ENCODE results near the gene XPO5.
A peak's percentile ranks its signal among the peaks of the same experiment; 100 is the strongest.
"Not testable (repeated sequence)": the region's sequence is repeated elsewhere in the genome, so short reads cannot be mapped to it uniquely, and the experiment has no call there.

XPO5 gene

DNA sequence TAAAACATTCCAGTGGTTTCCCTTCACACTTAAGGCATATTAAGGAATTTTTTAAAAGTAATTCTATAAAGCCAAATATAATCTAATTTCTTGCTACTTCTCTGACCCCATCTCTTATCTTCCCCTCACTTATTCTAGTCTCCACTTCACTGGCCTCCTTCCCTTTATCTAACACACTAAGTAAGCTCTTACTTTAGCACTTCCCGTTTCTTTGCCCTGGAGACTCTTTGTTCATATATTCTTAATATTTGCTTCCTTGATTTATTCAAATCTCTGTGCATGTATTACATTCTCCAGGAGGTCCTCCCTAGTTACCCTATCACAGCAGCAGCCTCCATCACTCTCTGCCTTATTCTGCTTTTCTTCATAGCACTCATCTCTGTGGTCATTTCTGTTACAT, 33.0 kb upstream of the XPO5 start:
- TF ChIP-seq, protein P1, sequence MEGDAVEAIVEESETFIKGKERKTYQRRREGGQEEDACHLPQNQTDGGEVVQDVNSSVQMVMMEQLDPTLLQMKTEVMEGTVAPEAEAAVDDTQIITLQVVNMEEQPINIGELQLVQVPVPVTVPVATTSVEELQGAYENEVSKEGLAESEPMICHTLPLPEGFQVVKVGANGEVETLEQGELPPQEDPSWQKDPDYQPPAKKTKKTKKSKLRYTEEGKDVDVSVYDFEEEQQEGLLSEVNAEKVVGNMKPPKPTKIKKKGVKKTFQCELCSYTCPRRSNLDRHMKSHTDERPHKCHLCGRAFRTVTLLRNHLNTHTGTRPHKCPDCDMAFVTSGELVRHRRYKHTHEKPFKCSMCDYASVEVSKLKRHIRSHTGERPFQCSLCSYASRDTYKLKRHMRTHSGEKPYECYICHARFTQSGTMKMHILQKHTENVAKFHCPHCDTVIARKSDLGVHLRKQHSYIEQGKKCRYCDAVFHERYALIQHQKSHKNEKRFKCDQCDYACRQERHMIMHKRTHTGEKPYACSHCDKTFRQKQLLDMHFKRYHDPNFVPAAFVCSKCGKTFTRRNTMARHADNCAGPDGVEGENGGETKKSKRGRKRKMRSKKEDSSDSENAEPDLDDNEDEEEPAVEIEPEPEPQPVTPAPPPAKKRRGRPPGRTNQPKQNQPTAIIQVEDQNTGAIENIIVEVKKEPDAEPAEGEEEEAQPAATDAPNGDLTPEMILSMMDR (IDR thresholded peaks at IDR 0.05; ENCODE audit: borderline replicate concordance, control extremely low read depth, extremely low read depth, insufficient read depth, missing control alignments) = no peak
- DNase-seq (ENCODE audit: low spot score) = no peak
- in situ Hi-C loops (cut with MboI; ENCODE audit: low sequenced_read_pairs, unreplicated experiment) = no loop called here

DNA sequence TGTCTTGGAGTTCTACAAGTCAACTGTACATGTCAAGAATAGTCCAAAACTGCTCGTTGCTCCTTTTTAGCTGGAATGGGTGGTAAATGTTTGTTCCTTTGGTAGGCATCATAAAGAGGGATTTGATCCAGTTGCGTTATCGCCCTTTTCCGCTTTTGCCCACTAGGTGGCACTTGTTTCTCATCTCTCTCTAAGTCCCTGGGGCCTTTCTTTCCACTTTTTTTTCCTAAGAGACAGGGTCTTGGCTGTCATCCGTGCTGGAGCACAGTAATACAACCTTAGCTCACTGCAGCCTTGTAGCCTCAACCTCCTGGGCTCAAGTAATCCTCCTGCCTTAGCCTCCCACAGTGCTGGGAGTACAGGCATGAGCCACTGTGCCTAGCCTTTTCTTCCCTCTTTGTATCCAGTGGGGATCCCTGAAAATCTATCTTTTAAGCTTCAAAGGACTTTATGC, 32.5 kb upstream of the XPO5 start:
- peak; percentile 63 for DNase-seq (ENCODE audit: low spot score)
- TF ChIP-seq, protein P1 (IDR thresholded peaks at IDR 0.05; ENCODE audit: borderline replicate concordance, control extremely low read depth, extremely low read depth, insufficient read depth, missing control alignments) = peak; percentile 70
- in situ Hi-C loops (cut with MboI; ENCODE audit: low sequenced_read_pairs, unreplicated experiment) = no loop called here

DNA sequence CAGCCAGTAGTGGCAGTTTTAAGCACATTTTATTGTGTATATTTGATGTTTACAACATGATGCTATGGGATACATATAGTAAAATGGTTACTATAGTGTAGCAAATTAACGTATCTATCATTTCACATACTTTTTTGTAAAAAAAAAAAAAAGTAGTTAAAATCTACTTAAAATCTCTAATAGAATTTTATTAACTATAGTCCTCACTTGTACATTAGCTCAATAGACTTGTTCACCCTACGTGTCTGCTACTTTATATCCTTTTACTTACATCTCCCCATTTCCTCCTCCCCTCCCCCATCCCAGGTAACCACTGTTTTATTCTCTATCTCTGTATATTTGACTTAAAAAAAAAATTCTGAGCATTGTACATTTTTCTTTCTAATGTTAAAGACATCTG, 30.2 kb upstream of the XPO5 start:
- in situ Hi-C loops (cut with MboI; ENCODE audit: low sequenced_read_pairs, unreplicated experiment) = no loop called here
- no peak for DNase-seq (ENCODE audit: low spot score)
- TF ChIP-seq, protein P1 (IDR thresholded peaks at IDR 0.05; ENCODE audit: borderline replicate concordance, control extremely low read depth, extremely low read depth, insufficient read depth, missing control alignments) = no peak

DNA sequence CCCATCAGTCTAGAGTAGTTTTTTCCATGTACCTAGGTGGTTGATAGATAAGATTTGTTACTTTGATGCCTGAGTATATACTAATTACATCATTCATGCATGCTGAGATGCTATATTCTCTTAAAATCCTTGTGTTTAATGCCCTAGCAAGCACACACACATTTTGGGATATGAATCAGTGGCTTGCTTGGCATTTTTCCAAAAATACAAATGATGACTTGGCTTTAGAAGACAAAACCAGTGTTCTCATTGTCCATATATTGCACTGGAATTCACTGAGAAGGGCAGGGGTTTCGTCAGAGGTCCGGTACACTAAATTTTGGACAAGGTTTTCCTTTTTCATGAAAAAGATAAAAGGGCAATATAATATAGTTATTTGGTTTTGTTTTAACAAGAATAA, 28.3 kb upstream of the XPO5 start:
- in situ Hi-C loops (cut with MboI; ENCODE audit: low sequenced_read_pairs, unreplicated experiment) = no loop called here
- TF ChIP-seq, protein P1 (IDR thresholded peaks at IDR 0.05; ENCODE audit: borderline replicate concordance, control extremely low read depth, extremely low read depth, insufficient read depth, missing control alignments) = no peak
- no peak for DNase-seq (ENCODE audit: low spot score)

DNA sequence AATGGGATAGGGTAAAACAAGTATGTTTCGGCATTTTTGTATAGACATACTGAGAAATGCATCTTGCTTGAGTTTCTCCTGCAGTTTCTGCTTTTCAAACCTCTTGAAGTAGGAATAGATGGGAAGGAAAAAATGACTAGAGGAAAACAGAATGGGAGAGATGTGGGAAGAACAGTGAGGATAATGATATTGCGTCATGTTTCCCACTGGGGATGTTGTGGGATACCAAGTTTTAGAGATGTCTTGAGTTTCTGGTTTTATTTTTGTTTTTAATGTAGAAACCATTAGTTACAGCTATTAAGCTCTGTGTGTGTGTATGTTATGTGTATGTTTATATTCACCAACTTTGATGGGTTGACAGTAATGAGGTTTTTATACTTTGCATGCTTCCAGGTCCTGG, 24.8 kb upstream of the XPO5 start:
- no peak for DNase-seq (ENCODE audit: low spot score)
- TF ChIP-seq, protein P1 (IDR thresholded peaks at IDR 0.05; ENCODE audit: borderline replicate concordance, control extremely low read depth, extremely low read depth, insufficient read depth, missing control alignments) = no peak
- in situ Hi-C loops (cut with MboI; ENCODE audit: low sequenced_read_pairs, unreplicated experiment) = no loop called here

DNA sequence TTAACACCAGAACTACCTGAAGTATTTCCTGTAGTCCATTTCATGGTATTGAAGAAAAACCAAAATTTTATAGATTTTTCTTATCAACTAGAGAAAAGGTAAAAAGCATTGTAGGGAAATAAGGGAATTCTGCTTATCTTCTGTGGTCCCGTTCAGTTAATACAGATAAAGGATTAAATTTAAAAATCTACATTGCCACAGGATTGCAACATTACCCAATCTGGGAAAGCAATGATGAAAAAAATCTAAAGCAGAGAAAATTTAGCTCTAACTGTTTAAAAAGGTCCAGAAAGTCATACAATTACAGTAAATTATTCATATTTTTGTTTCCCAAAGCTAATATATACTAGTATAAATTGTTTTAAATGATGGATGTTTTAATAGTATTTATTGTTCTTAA, 18.1 kb upstream of the XPO5 start:
- no peak for DNase-seq (ENCODE audit: low spot score)
- TF ChIP-seq, protein P1 (IDR thresholded peaks at IDR 0.05; ENCODE audit: borderline replicate concordance, control extremely low read depth, extremely low read depth, insufficient read depth, missing control alignments) = no peak
- in situ Hi-C loops (cut with MboI; ENCODE audit: low sequenced_read_pairs, unreplicated experiment) = no loop called here

DNA sequence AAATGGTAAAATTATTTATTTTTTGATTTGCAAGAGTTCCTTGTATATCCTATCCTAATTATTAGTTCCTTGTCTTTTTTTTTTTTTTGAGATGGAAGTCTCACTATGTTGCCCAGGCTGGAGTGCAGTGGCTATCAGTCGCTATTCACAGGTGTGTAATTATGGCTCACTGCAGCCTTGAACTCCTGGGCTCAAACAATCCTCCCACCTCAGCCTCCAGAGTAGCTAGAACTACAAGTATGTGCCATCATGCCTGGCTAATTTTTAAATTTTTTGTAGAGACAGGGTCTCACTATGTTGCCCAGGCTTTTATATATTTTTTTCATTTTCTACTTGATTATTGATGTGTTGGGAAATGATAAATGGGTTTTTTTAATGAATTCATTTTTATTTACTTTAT, 13.7 kb upstream of the XPO5 start:
- DNase-seq (ENCODE audit: low spot score); in situ Hi-C loops (cut with MboI; ENCODE audit: low sequenced_read_pairs, unreplicated experiment): not testable (repeated sequence)
